PC-9 (cell line): ENCODE results near the gene PRKACA.

Experiments
- CTCF ChIP-seq: fragments of 200-600 bp; sonication (generic); conservative IDR thresholded peaks from 2 replicates; pipeline ENCODE4 v1.6.1; 2017; ENCODE audit warnings: mixed run types, antibody characterized with exemption, mild to moderate bottlenecking, moderate library complexity
- EZH2 ChIP-seq: fragments of 200-600 bp; sonication (generic); IDR thresholded peaks from 2 replicates; pipeline ENCODE4 v1.8.0; 2017; ENCODE audit warnings: antibody characterized with exemption, low read depth

GRCh38 chr19:14112051-14112808, 5.3 kb downstream of the PRKACA start:
- TF ChIP-seq CTCF (no peak), EZH2 (no peak)
